ENCODE measurements around the gene SPAG7. TPM values are rescaled to one million over a fixed set of nuclear protein-coding genes. Genes with fewer than 3 reads are reported as not detected.

SPAG7 gene
- polyA plus RNA-seq, 1 experiment, result 85.8 TPM

- H3K36me3 ChIP-seq (ENCODE audit: control insufficient read depth, insufficient read depth, low read length), result peaks cover 13% of the 10 kb centered on the region
- peak within 1 kb of the TSS; percentile 92 for H3K4me3 ChIP-seq (ENCODE audit: low read depth, low read length)
- peak; percentile 63 for DNase-seq (ENCODE audit: low read depth)
- CTCF ChIA-PET, result interaction anchor here (1.3 kb wide), 1 partner anchor 39 kb away, joined by 4 read pairs; no protein-coding TSS in a partner anchor
- TF ChIP-seq, protein P1, sequence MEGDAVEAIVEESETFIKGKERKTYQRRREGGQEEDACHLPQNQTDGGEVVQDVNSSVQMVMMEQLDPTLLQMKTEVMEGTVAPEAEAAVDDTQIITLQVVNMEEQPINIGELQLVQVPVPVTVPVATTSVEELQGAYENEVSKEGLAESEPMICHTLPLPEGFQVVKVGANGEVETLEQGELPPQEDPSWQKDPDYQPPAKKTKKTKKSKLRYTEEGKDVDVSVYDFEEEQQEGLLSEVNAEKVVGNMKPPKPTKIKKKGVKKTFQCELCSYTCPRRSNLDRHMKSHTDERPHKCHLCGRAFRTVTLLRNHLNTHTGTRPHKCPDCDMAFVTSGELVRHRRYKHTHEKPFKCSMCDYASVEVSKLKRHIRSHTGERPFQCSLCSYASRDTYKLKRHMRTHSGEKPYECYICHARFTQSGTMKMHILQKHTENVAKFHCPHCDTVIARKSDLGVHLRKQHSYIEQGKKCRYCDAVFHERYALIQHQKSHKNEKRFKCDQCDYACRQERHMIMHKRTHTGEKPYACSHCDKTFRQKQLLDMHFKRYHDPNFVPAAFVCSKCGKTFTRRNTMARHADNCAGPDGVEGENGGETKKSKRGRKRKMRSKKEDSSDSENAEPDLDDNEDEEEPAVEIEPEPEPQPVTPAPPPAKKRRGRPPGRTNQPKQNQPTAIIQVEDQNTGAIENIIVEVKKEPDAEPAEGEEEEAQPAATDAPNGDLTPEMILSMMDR (IDR thresholded peaks at IDR 0.05; ENCODE audit: insufficient read depth, low read depth, low read length), result no peak
- H3K27me3 ChIP-seq (ENCODE audit: control insufficient read depth, insufficient read depth, low read length), result no peaks in the 10 kb centered on the region
- POLR2A ChIA-PET, result interaction anchor here (0.6 to 2.5 kb wide), 2 partner anchors 8 to 19 kb away, joined by 3 to 17 read pairs; partner anchors contain the start of genes RNF167 and SPAG7
These were observed 19.3 kb downstream of the SPAG7 start, which contains the start of gene PFN1 for GRCh38 chr17:4948166-4948930. Gene PFN1, minus strand, starts transcription at chr17:4948530. Its CDS starts 136 bp downstream, at chr17:4948394.

- Histone ChIP-seq H3K27me3 (ENCODE audit: control insufficient read depth, insufficient read depth, low read length) (no peaks in the 10 kb centered on the region), H3K36me3 (ENCODE audit: control insufficient read depth, insufficient read depth, low read length) (peaks cover 17% of the 10 kb centered on the region), H3K4me3 (ENCODE audit: low read depth, low read length) (peak overlapping the region; percentile 92)
- CTCF ChIA-PET, result interaction anchor here (1.3 kb wide), 1 partner anchor 39 kb away, joined by 4 read pairs; no protein-coding TSS in a partner anchor
- DNase-seq (ENCODE audit: low read depth), result no peak
- TF ChIP-seq, protein P1 (IDR thresholded peaks at IDR 0.05; ENCODE audit: insufficient read depth, low read depth, low read length), result no peak
- POLR2A ChIA-PET, result interaction anchor here (2.5 kb wide), 1 partner anchor 20 kb away, joined by 17 read pairs; the partner anchor contains the start of gene SPAG7
These were observed 20.0 kb downstream of the SPAG7 start for GRCh38 chr17:4947411-4948165.

- H3K36me3 ChIP-seq (ENCODE audit: control insufficient read depth, insufficient read depth, low read length), result peaks cover 19% of the 10 kb centered on the region
- ChIA-PET CTCF (interaction anchor here (1.3 to 1.5 kb wide), 2 partner anchors 38 to 41 kb away, joined by 4 to 5 read pairs; no protein-coding TSS in a partner anchor), POLR2A (interaction anchor here (2.5 kb wide), 1 partner anchor 20 kb away, joined by 17 read pairs; the partner anchor contains the start of gene SPAG7)
- H3K27me3 ChIP-seq (ENCODE audit: control insufficient read depth, insufficient read depth, low read length), result no peaks in the 10 kb centered on the region
- H3K4me3 ChIP-seq (ENCODE audit: low read depth, low read length), result peak overlapping the region; percentile 92
- no peak for DNase-seq (ENCODE audit: low read depth)
- TF ChIP-seq, protein P1 (IDR thresholded peaks at IDR 0.05; ENCODE audit: insufficient read depth, low read depth, low read length), result no peak
These were observed 20.6 kb downstream of the SPAG7 start for GRCh38 chr17:4947010-4947410.

- POLR2A ChIA-PET, result interaction anchor here (0.8 to 2.5 kb wide), 2 partner anchors 21 kb away, joined by 14 to 17 read pairs; partner anchors contain the start of gene SPAG7
- peaks cover 20% of the 10 kb centered on the region for H3K36me3 ChIP-seq (ENCODE audit: control insufficient read depth, insufficient read depth, low read length)
- CTCF ChIA-PET, result interaction anchor here (0.7 to 1.5 kb wide), 3 partner anchors 20 to 42 kb away, joined by 3 to 5 read pairs (median 5); no protein-coding TSS in a partner anchor
These were observed 21.2 kb downstream of the SPAG7 start for GRCh38 chr17:4946312-4946976.

More at GRCh38 chr17:4946312-4946976, 21.2 kb downstream of the SPAG7 start:
- peak overlapping the region; percentile 92 for H3K4me3 ChIP-seq (ENCODE audit: low read depth, low read length)
- TF ChIP-seq, protein P1 (IDR thresholded peaks at IDR 0.05; ENCODE audit: insufficient read depth, low read depth, low read length), result no peak
- H3K27me3 ChIP-seq (ENCODE audit: control insufficient read depth, insufficient read depth, low read length), result no peaks in the 10 kb centered on the region
- no peak for DNase-seq (ENCODE audit: low read depth)

Data from BJ (cell line).